IMR-90 (cell line): ENCODE results near the gene GPR161. TPM values are rescaled to one million over a fixed set of nuclear protein-coding genes. Genes with fewer than 3 reads are reported as not detected.

ENCODE experiments used
- ATAC-seq: fragments of 200-7000 bp; cut with Tn5 transposase; 2 replicates; pipeline ENCODE4 v1.9.1; 2020; ENCODE audit warnings: low read depth, mild to moderate bottlenecking, moderate library complexity
- BruUV-seq: library from RNA; stranded (reverse); fragments of 400-500 nt; replicated peaks from 2 replicates; lab custom pipeline; 2021; lab: Mats Ljungman, UMichigan
- CTCF ChIA-PET: fragments of 300-600 bp; formaldehyde crosslinking; extraction: SDS; loops from one replicate; lab custom pipeline; 2021; ENCODE audit warnings: antibody characterized with exemption; lab: Yijun Ruan, JAX
- POLR2A ChIA-PET: fragments of 300-600 bp; sonication (Branson Sonifier 250); formaldehyde crosslinking; loops from one replicate; lab custom pipeline; 2022; ENCODE audit warnings: antibody characterized with exemption; ENCODE audit not compliant: unreplicated experiment; lab: Charles Lee
- DNase-seq: peaks from one replicate; pipeline ENCODE4 v3.0.0; 2013
- H2AFZ ChIP-seq: replicated peaks from 2 replicates; pipeline ENCODE3; 2013; ENCODE audit warnings: low read length, mild to moderate bottlenecking; ENCODE audit not compliant: poor library complexity
- H2AK5ac ChIP-seq: 2 replicates; pipeline ENCODE4 v1.6.1; 2013; ENCODE audit warnings: low read depth, low read length, inconsistent platforms
- H2AK9ac ChIP-seq: replicated peaks from 2 replicates; pipeline ENCODE3; 2013; ENCODE audit warnings: mild to moderate bottlenecking, low read depth, low read length, moderate library complexity; ENCODE audit not compliant: poor library complexity
- H2BK120ac ChIP-seq: 2 replicates; pipeline ENCODE4 v1.6.1; 2013; ENCODE audit warnings: low read depth, low read length, inconsistent platforms
- H2BK15ac ChIP-seq: 3 replicates; pipeline ENCODE4 v1.6.1; 2013; ENCODE audit warnings: low read depth, low read length, inconsistent platforms
- H2BK20ac ChIP-seq: 2 replicates; pipeline ENCODE4 v1.6.1; 2013; ENCODE audit warnings: low read depth, mild to moderate bottlenecking, inconsistent platforms, low read length, moderate library complexity
- H2BK5ac ChIP-seq: 2 replicates; pipeline ENCODE4 v1.6.1; 2013; ENCODE audit warnings: mild to moderate bottlenecking, low read depth, low read length, inconsistent platforms; ENCODE audit not compliant: poor library complexity, severe bottlenecking
- H3K14ac ChIP-seq: replicated peaks from 2 replicates; pipeline ENCODE4 v1.6.1; 2013; ENCODE audit warnings: low read depth, low read length, inconsistent platforms
- H3K18ac ChIP-seq: 2 replicates; pipeline ENCODE4 v1.6.1; 2013; ENCODE audit warnings: low read depth, low read length, control low read depth
- H3K23ac ChIP-seq: 2 replicates; pipeline ENCODE4 v1.6.1; 2013; ENCODE audit warnings: low read depth, low read length, inconsistent platforms
- H3K27ac ChIP-seq: 2 replicates; pipeline ENCODE4 v1.5.1; 2013; ENCODE audit warnings: mild to moderate bottlenecking, control low read depth, low read length; ENCODE audit not compliant: insufficient read depth
- H3K27me3 ChIP-seq: 2 replicates; pipeline ENCODE4 v1.6.1; 2013; ENCODE audit warnings: low read length; ENCODE audit not compliant: control insufficient read depth, insufficient read depth
- H3K36me3 ChIP-seq: 2 replicates; pipeline ENCODE4 v1.6.1; 2013; ENCODE audit warnings: low read length, mixed read lengths; ENCODE audit not compliant: control insufficient read depth, insufficient read depth
- H3K4ac ChIP-seq: 2 replicates; pipeline ENCODE4 v1.6.1; 2013; ENCODE audit warnings: low read depth, low read length, inconsistent platforms
- H3K4me1 ChIP-seq: 2 replicates; pipeline ENCODE4 v1.6.1; 2013; ENCODE audit warnings: low read length, mixed read lengths; ENCODE audit not compliant: control insufficient read depth, insufficient read depth
- H3K4me2 ChIP-seq: 2 replicates; pipeline ENCODE4 v1.6.1; 2013; ENCODE audit warnings: low read depth, mild to moderate bottlenecking, control low read depth, low read length, moderate library complexity
- H3K4me3 ChIP-seq: 2 replicates; pipeline ENCODE4 v1.5.1; 2013; ENCODE audit warnings: low read depth, mild to moderate bottlenecking, control low read depth, low read length, moderate library complexity; ENCODE audit not compliant: insufficient read depth
- H3K56ac ChIP-seq: 2 replicates; pipeline ENCODE4 v1.6.1; 2013; ENCODE audit warnings: low read length, inconsistent platforms; ENCODE audit not compliant: insufficient read depth; ENCODE audit errors: extremely low read depth
- H3K79me1 ChIP-seq, 2 experiments: 2 replicates each; pipeline ENCODE4 v1.6.1; 2013; ENCODE audit warnings: low read length in 2 of 2, inconsistent platforms in 1 of 2, low read depth in 1 of 2
- H3K9ac ChIP-seq: 2 replicates; pipeline ENCODE4 v1.6.1; 2013; ENCODE audit warnings: low read depth, low read length, control low read depth
- H3K9me1 ChIP-seq: 2 replicates; pipeline ENCODE4 v1.6.1; 2013; ENCODE audit warnings: low read length, inconsistent platforms; ENCODE audit not compliant: insufficient read depth
- H3K9me3 ChIP-seq: 2 replicates; pipeline ENCODE4 v1.6.1; 2013; ENCODE audit warnings: low read length; ENCODE audit not compliant: control insufficient read depth, insufficient read depth
- H4K20me1 ChIP-seq: 2 replicates; pipeline ENCODE4 v1.6.1; 2013; ENCODE audit warnings: low read length, inconsistent platforms; ENCODE audit not compliant: insufficient read depth
- H4K5ac ChIP-seq: 2 replicates; pipeline ENCODE4 v1.6.1; 2013; ENCODE audit warnings: mild to moderate bottlenecking, low read depth, low read length, control low read depth
- H4K8ac ChIP-seq, 2 experiments: 2 replicates each; pipeline ENCODE4 v1.6.1; 2013; ENCODE audit warnings: low read depth in 2 of 2, low read length in 2 of 2, control low read depth in 1 of 2, inconsistent platforms in 1 of 2
- H4K91ac ChIP-seq: 2 replicates; pipeline ENCODE4 v1.6.1; 2013; ENCODE audit warnings: low read depth, low read length, inconsistent platforms; ENCODE audit not compliant: insufficient read depth
- BHLHE40 ChIP-seq: fragments of 150-350 bp; IDR thresholded peaks from 2 replicates; pipeline ENCODE4 v1.6.1; 2016; ENCODE audit warnings: mild to moderate bottlenecking, low read depth, low read length
- FOS ChIP-seq: fragments of 150-350 bp; IDR thresholded peaks from 2 replicates; pipeline ENCODE4 v1.6.1; 2016; ENCODE audit warnings: low read depth, low read length
- NFE2L2 ChIP-seq: fragments of 150-350 bp; IDR thresholded peaks from 2 replicates; pipeline ENCODE4 v1.6.1; 2016; ENCODE audit warnings: low read depth, mild to moderate bottlenecking, low read length
- RCOR1 ChIP-seq: IDR thresholded peaks from 2 replicates; pipeline ENCODE4 v1.6.1; 2012; ENCODE audit warnings: mild to moderate bottlenecking, low read length, improper control_type of control experiment; ENCODE audit not compliant: insufficient replicate concordance
- WGBS, 2 experiments: methylation state at CpG; one replicate each; pipeline versions ENCODE4 v1.1.5 to v1.1.7; 2013; ENCODE audit warnings: missing lambda C conversion rate in 2 of 2; ENCODE audit not compliant: insufficient read length in 1 of 2; ENCODE audit errors: extremely low coverage in 2 of 2; 5-methylcytosine and 5-hydroxymethylcytosine counted together
- dilution Hi-C: fragments of 300-500 bp; cut with HindIII; formaldehyde crosslinking; loops from one replicate; pipeline ENCODE4 v1.14.3; 2018; ENCODE audit warnings: low sequenced_read_pairs; ENCODE audit not compliant: unreplicated experiment
- in situ Hi-C: fragments of 300-500 bp; cut with MboI; formaldehyde crosslinking; loops from 3 replicates; pipeline ENCODE4 v1.14.3; 2019; ENCODE audit warnings: low sequenced_read_pairs, inconsistent platforms, mixed read lengths
- intact Hi-C: fragments of 100-400 bp; cut with micrococcal nuclease; formaldehyde crosslinking; loops from 2 replicates; pipeline ENCODE4 v1.10.0; 2022
- polyA plus RNA-seq, 3 experiments: library from polyadenylated mRNA; depleted of rRNA; stranded (reverse); fragments of >200 nt; gene quantifications; 2 replicates each; pipeline ENCODE4 v1.2.3, GENCODE V29; 2012; ENCODE audit warnings: low replicate concordance in 1 of 3
- total RNA-seq: library from RNA; depleted of rRNA; stranded (reverse); fragments of >200 nt; gene quantifications from 2 replicates; pipeline ENCODE4 v1.2.3, GENCODE V29; 2012

The GPR161 gene
- total and polyA plus RNA-seq, 2 of the 4 experiments (the other 2 are of a cell fraction): 12.5 to 13.3 TPM

- Histone ChIP-seq H3K56ac (no peak overlapping the region), H2BK5ac (no peak overlapping the region), H2AK9ac (no peak overlapping the region), H2AFZ (no peak overlapping the region), H2BK20ac (no peak overlapping the region), H4K8ac (no peak overlapping the region), H3K27ac (no peak overlapping the region), H3K79me1 (no peaks in the 10 kb centered on the region; a peak in 1 of 4 replicates), H4K91ac (no peak overlapping the region), H2BK15ac (no peak overlapping the region), H4K20me1 (no peaks in the 10 kb centered on the region), H3K9me1 (peaks cover 8% of the 10 kb centered on the region), H3K23ac (no peak overlapping the region), H4K5ac (no peak overlapping the region), H3K4me3 (no peak overlapping the region), H3K14ac (no peak overlapping the region), H3K4me1 (peaks cover 8% of the 10 kb centered on the region), H3K36me3 (peaks cover 25% of the 10 kb centered on the region), H3K9ac (no peak overlapping the region), H3K4ac (no peak overlapping the region), H2BK120ac (no peak overlapping the region), H2AK5ac (no peak overlapping the region), H3K27me3 (no peaks in the 10 kb centered on the region), H3K9me3 (no peaks in the 10 kb centered on the region), H3K4me2 (no peak overlapping the region), H3K18ac (no peak overlapping the region)
- BruUV-seq: no TSS peak
- in situ Hi-C loops (no loop called here), intact Hi-C loops (no loop called here), dilution Hi-C loops (no loop called here)
- DNase-seq (no peak), ATAC-seq (no peak)
- ChIA-PET POLR2A (no interaction called here), CTCF (interaction anchor here (1.0 to 1.6 kb wide), 4 partner anchors 11 to 52 kb away, joined by 3 to 7 read pairs (median 3); no protein-coding TSS in a partner anchor)
- WGBS, 2 experiments: no CpG with 5 or more reads among the region's 4 CpGs
- TF ChIP-seq NFE2L2 (no peak), BHLHE40 (no peak), RCOR1 (no peak), FOS (no peak)
Observed at GRCh38 chr1:168093616-168094015, 43.1 kb downstream of the GPR161 start.
